GM18867 (cell line): ENCODE measurements around the gene C11orf86.
"Not testable (repeated sequence)": the region's sequence is repeated elsewhere in the genome, so short reads cannot be mapped to it uniquely, and the experiment has no call there.

Source experiments
- ATAC-seq: cut with Tn5 transposase; IDR thresholded peaks from one replicate; pipeline ENCODE4 v1.9.1; 2021; ENCODE audit warnings: mild to moderate bottlenecking, moderate library complexity; ENCODE audit not compliant: unreplicated experiment

The C11orf86 gene

DNA sequence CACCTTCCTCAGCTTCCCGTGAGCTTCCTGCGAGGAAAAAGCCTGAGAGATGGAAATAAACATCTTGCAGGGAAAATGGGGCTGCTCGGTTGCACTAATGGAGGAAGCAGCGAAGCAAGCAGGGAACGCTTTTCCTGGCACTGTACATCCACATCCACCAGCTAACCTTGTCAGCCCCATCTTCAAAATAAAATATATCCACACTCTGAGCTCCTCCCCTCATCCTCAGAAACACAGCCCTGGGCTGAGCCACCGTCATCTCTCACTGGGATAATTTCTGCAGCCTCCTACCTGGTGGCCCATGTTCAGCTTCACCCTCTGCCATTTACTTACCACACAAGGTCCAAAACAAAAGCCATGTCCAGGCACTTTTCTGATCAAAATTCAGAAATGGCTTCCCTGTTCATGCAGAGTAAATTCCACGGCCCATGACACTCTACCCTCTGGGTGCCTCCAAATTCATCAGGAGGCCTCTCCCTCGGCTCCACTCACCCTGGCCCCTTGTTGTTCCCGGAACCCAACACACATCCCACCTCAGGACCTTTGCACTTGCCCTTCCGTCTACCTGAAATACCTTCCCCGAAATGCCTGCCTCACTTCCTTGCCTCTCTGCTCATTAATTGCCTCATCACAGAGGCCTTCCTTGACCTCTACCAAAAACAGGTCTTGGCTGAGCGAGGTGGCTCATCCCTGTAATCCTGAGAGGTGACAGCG, 13.0 kb downstream of the C11orf86 start:
- no peak for ATAC-seq

DNA sequence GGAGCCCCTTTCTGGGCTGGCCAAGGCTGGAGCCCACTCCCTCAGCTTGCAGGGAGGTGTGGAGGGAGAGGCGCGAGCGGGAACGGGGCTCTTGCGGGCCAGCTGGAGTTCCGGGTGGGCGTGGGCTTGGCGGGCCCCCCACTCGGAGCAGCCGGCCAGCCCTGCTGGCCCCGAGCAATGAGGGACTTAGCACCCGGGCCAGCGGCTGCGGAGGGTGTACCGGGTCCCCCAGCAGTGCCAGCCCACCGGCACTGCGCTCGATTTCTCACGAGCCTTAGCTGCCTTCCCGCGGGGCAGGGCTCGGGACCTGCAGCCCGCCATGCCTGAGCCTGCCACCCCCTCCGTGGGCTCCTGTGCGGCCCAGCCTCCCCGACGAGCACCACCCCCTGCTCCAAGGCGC, 13.6 kb downstream of the C11orf86 start:
- not testable (repeated sequence) for ATAC-seq

DNA sequence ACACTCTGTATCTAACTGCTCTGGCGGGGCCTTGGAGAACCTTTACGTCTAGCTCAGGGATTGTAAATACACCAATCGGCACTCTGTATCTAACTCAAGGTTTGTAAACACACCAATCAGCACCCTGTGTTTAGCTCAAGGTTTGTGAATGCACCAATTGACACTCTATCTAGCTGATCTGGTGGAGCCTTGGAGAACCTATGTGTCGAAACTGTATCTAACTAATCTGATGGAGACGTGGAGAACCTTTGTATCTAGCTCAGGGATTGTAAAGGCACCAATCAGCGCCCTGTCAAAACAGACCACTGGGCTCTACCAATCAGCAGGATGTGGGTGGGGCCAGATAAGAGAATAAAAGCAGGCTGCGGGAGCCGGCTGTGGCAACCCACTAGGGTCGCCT, 14.3 kb downstream of the C11orf86 start:
- not testable (repeated sequence) for ATAC-seq

DNA sequence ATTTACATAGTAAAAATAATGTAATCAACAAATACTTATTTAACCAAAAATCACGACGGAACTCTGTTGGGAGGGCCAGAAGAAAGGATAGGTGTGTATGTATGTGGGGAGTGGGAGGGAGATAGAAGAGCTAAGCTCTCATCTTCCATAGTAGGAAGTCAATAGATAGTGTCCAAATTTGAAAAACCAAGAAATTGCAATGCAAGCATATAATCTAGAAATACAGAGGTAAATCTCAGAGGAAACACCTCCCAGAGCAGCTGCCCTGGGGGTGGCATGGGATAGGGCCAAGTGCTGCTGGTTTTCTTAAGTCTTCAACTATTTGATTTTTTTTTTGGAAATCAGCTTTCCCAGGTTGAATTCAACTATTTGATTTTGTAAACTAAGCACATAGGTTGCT, 16.9 kb downstream of the C11orf86 start:
- ATAC-seq = no peak

DNA sequence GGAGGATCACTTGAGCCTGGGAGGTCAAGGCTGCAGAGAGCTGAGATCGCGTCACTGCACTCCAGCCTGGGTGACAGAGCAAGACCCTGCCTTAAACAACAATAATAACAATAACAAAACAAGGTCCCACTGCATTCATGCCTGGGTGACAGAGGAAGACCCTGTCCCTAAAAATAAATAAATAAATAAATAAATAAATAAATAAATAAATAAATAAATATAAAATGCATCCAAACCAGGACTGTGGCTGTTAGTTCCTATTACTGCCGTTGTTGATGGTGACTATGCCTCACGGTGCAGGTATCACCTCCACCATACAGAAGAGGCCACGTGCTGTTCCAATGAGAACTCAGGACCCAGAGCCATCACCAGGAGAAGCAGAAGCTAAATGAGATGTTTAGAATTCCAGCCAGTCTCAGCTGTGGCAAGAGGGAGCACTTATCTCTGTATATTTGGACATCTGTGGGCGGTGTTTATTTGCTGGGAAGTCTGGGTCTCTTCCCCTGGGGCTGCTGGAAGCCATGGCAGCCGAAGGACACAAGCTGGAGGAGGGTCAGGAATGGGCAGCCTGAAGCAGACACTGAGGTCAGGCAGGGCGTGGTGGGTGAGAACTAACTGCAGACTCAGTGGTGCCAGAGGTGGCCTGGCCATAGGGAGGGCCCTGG, 21.6 kb downstream of the C11orf86 start:
- ATAC-seq = no peak

DNA sequence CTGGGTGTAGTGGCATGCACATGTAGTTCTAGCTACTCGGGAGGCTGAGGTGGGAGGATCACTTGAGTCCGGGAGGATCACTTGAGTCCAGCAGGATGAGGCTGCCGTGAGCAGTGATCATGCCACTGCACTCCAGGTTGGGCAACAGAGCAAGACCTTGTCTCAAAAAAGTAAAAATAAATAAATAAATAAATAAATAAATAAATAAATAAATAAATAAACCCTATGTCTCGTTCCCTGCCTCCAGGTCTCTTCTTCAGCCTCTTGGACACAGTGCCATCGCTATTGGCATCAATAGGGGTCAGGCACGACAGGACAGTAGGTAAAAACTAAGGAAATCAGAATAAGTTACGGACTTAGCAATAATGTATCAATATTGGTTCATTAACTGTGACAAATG, 24.5 kb downstream of the C11orf86 start:
- no peak for ATAC-seq

DNA sequence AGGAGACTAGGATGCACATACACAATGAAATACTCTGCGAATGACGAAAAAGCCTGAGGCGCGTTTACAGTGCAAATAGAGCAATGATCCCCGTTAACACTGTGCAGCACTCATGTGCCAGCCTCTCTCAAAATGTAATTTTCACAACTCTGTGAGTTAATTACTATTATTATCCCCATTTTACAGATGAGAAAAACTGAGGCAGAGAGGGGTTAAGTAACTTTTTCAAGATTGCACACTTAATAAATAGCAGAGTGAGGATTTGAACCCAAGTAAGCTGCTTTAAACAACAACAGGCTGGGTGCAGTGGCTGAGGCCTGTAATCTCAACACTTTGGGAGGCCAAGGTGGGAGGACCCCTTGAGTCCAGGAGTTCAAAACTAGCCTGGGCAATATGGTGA, 26.2 kb downstream of the C11orf86 start:
- no peak for ATAC-seq

DNA sequence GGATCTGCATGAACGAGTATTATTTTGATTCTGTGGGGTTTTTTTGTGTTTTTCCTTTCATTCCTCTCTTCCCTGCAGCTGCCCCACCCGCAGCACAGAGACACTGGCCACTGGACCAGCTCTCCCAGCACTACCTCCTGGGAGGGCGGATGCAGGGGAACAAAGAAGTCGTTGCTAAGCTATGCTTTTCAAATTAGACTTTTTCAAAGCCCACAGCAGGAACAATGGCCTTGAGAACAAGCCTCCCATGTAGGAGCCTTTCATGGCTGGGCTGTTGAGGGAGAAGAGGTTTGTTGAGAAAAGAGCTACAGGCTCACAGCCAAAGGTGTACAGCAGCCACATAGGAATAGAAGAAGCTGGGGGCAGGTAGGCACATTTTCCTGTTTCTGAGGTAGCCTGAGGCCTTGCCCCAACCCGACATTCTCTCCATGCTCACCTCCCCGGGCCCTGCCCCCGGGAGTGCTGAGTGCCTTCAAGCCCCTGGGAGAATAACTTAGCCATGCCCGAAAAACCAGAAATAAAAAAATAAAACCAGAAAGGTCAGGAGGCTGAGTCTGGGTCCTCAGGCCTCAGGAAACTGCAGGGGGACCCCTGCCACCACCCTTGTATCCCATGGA, 27.3 kb downstream of the C11orf86 start:
- ATAC-seq = no peak

DNA sequence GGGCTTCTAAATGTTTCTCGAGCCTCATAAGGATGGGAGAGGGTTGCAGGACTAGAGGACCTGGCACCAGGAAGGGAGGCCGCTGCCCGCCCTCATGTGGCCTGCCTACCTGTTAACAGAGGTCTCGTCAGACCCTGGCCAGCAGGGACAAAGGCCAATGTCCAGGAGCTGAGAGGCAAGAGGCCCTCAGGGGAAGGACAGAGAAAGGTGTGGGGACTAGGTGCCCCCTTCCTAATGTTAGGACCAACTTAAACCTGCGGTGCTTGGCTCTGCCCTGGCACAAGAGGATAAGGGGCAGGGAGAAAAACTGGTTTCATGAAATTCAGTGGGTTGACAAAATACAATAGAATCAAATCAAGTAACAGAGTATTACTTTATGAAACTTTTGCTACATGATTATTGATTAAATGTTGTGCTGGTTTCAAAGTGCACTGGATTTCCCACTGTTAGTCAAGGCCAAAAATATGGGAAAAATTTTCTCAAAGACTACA, 27.9 kb downstream of the C11orf86 start:
- ATAC-seq = no peak

DNA sequence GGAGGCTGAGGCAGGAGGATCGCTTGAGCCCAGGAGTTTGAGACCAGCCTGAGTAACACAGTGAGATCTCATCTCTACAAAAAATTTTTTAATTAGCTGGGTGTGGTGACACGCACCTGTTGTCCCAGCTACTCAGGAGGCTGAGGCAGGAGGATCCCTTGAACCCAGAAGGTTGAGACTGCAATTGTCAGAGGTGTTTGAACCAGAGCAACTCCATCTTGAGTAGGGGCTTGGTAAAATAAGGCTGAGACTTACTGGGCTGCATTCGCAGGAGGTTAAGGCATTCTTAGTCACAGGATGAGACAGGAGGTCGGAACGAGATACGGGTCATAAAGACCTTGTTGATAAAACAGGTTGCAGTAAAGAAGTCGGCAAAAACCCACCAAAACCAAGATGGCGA, 30.1 kb downstream of the C11orf86 start:
- ATAC-seq = not testable (repeated sequence)

DNA sequence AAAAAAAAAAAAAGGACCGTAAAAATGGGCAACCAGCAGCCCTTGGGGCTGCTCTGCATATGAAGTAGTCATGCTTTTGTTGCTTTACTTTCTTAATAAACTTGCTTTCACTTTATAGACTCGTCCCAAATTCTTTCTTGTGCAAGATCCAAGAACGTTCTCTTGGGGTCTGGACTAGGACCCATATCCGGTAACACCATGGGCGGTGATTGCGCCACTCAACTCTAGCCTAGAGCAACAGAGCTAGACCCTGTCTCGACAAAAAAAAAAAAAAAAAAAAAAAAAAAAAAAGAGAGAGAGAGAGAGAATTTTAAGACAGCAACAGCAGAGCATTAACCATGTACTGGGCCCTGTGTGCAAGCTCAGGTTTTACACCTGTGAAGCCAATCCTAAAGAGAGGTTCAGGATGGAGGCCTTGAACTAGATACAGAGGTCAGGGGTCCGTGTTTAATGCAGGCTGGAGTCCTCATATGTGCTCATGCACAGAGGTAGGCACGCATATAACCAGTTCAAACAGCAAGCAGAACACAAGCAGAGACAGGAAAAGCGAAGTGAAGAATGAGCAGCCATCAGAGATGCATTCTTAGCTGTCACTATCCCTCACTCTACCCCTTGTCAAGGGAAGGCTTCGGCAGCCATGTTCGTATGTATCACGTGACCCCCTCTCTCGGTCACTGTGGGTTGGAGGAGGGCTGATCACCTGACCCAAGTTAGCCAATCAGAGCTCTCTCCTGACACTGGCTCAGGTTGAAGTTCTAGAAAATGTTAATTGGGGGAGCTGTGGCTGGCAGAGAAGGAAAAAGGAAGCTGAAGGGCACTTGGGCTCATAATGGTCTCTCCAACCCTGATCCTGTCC, 31.2 kb downstream of the C11orf86 start:
- no peak for ATAC-seq

DNA sequence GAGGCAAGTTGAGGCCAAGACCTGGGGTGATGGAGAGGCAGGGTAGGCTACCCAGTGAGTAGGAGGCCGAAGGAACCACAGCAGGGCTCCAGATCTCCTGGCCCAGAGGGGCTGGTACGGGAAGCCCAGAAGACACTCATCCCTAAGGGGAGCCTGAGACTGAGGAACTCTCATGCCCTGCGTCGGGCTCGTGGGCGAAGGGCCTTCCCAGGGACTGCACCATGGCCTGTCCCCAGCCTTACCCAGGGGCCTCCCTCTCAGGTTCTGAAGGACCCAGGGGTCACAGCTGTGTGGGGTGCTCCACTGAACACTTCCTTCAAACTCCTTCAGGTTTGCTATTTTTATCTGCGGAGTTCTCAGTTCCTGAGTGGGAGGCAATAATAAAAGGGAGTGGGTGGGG, 32.0 kb downstream of the C11orf86 start:
- no peak for ATAC-seq

DNA sequence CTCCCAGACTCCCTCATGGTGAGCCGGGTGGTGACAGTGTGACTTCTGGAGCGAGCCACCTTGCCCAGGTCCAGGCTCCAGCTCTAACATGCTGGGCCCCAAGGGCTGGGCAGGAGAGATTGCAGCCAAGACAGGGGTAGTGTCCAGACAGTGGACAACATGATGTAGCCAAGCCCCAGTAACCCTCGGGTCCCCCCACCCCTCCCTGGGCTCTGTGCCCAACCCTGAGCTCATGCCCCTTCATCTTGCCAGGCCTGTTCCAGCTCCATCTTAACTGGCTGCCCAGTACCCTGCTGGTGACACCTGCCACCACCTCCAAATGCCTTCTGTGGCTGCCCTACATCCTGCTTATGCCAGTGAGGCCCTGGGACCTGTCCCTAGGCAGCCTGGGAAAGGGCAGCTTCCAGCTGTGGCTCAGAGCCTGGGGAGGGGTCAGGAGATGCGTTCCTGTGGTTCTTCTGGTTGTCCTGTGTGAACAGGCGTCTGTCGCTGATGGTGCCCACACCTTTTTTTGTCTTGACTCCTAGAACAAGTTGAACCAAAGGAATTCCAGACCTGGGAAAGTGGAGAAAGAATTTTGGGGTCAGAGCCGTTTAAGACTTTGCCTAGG, 35.3 kb downstream of the C11orf86 start:
- no peak for ATAC-seq

DNA sequence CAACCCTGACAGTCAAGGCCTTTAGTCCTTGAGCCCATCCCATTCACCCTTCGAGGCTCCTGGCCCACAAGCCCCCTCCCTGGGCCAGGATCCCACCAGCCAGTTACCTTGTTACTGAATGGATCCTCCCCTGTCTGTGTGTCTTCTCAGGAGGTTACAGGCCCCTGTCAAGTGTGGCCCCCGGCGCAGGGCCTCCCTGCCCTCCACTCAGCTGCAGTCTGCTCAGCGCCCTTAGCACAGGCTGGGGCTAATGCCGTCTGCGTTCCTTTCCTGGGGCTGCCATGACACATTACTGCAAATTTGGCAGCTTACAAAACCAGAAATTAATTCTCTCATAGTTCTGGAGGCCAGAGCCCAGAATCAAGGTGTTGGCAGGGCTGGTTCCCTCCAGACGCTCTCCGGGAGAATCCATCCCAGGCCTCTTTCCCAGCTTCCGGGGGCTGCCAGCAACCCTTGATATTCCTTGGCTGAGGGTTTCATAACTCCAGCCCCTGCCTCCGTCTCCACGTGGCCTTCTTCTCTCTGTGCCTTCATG, 38.5 kb downstream of the C11orf86 start:
- ATAC-seq = no peak

DNA sequence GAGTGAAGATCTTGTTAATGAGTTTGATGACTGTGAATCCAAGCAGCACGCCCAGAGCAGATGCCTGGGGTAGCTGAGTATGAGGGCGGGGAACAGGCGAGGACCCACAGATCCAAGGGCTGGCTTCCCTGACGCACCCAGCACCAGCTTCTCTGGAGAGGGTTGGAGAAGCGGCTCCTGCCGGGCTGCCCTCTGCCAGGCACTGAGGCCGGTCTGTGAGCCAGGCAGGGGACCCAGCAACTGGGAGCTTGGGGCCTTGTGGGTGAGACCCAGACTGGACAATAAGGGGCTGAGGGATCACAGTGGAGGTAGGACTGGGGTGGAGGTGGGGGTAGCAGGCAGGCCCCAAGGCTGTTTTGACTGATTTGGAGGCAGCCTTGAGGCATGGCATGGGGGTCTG, 39.2 kb downstream of the C11orf86 start:
- ATAC-seq = no peak

DNA sequence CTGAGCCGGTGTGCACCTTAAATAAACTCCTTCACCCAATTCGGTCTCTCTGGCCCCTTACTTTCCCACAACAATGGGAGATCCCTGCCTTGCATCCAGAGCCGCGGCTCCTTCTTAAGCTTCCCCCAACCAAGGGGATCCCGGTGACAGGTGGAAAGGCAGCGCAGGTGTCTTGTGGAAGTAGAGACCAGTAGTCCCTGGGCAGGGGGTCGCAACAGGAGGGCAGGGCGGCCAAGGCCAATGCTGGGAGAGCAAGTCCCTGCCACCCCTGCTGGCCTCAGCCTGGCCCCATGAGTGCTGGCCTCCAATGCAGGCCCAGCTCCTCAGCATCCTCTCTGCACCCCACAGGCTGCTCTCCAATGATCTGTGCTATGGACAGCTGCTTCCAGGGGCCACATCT, 39.9 kb downstream of the C11orf86 start:
- ATAC-seq = no peak

DNA sequence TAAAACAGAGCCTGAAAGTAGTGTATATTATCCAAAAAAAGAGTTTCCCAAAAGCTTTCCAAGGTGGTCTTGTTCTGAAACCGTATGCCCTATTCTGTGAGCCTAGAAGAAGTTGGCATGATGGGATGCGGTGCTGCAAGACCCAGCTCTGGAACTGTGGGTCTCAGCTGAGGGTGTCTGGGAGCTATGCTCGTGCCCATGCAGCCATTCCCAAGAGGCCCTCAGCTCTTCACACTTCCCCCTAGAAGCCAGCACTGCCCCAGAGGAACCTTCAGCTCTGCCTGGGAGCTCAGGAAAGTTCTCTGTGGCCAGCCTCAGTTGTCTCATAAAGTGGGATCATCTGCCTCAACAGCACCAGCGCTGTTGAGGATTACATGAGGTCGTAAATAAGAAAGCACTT, 41.4 kb downstream of the C11orf86 start:
- ATAC-seq = no peak

DNA sequence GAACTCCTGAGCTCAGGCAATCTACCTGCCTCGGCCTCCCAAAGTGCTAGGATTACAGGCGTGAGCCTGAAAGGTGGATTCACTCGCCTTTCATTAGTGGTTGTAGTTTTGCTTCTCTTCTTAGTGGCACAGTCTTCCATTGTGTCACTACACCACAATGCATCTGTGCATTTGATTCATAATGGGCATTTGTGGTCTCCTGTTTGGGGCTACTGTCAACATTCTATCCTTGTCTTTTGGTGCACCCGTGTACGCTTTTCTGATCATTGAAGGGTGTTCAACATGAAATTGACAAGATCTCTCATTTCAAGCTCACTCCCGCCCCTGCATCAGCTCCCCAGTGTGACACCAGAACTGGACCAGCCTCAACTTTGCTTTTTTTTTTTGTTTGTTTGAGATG, 45.8 kb downstream of the C11orf86 start:
- no peak for ATAC-seq

DNA sequence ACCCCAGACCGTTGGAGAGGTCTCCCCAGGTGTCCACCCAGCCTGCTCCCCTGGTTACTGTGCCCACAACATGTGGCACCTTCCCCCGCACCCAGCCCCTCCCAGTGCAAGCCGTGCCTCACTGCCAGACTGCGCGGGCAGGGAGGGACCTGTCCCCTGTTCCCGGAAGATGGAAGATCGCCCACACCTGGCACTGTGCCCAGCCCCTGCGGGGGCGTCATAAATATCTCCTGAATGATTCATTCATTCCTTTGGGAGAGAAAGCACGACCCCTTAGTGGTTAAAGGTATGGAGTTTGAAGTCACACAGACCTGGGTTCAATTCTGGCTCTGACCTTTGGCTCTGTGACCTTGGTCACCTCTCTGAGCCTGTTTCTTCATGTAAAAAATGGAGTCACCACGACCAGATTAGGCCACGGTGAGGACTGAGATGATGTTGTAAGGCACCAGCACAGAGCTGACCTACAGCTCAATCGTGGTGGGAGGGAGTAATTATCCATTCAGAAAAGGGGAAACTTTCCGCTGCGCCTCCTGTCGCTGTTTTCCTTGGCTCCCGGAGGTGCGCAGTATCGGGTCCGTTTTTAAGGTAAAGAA, 47.3 kb downstream of the C11orf86 start:
- no peak for ATAC-seq
